ENCODE results near the gene CAMSAP1. TPM values are rescaled to one million over a fixed set of nuclear protein-coding genes. Genes with fewer than 3 reads are reported as not detected.

Gene CAMSAP1
- total RNA-seq, 1 donor from 2014 or later: 37.7 TPM

GRCh38 chr9:135883410-135884089 is 23.8 kb downstream of the CAMSAP1 start:
- DNase-seq: no peak

DNA sequence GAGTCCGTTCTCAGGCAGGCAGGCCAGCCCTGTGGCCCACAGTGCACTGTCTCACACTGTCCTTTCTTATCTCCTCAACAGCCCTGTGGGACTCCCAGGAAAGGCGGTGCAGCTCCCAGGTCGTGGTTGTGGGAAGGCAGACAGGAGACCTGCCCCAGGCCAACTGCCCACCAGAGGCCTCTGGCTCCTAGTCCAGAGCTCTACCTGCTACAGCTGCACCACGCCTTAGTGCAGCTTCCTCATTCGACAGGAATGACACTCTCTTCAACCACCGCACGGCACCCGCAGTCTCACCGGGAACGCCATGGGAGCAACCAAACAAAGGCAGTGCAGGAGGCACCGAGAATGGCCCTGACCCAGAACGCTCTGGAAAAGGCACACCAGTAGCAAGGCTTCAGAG is 25.3 kb downstream of the CAMSAP1 start:
- no peak for DNase-seq

- DNase-seq: no peak
Observed at GRCh38 chr9:135880438-135880837, 26.9 kb downstream of the CAMSAP1 start.

- DNase-seq: no peak
Observed at GRCh38 chr9:135879619-135880018, 27.7 kb downstream of the CAMSAP1 start.

- no peak for DNase-seq
Observed at GRCh38 chr9:135879237-135879601, 28.1 kb downstream of the CAMSAP1 start.

- DNase-seq: no peak
Observed at GRCh38 chr9:135878528-135879236, 28.7 kb downstream of the CAMSAP1 start.

- DNase-seq: no peak
Observed at GRCh38 chr9:135877791-135878527, 29.4 kb downstream of the CAMSAP1 start.

DNA sequence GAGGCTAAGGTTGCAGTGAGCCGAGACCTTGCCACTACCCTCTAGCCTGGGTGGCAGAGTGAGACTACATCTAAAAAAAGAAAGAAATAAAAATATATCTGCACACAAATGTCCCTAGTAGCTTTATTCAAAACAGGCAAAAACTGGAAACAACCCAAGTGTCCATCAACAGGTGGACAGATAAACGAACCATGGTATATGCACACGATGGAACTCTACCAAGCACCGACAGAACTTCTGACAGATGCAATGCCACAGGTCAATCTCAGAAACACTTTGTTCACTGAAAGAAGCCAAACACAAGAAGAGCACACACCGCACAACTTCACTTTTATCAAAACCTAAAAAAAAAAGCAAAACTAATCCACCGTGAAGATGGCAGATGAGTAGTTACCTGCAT is 30.4 kb downstream of the CAMSAP1 start:
- DNase-seq: no peak

DNA sequence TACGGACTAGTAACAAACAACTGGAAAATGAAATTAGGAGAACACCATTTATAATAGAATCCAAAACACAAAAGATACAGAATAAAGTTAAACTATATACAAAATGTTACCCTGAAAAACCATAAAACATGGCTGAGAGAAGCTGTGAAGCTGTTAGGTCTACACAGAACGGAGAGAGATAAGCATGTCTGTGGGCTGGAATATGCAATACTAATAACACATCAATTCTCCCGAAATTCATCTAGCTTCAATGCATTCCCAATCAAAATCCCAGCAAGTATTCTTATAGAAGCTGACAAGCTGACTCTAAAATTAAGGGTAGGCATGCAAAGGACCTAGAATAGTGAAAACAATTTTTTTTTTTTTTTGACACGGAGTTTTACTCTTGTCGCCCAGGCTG is 32.5 kb downstream of the CAMSAP1 start:
- DNase-seq: no peak

DNA sequence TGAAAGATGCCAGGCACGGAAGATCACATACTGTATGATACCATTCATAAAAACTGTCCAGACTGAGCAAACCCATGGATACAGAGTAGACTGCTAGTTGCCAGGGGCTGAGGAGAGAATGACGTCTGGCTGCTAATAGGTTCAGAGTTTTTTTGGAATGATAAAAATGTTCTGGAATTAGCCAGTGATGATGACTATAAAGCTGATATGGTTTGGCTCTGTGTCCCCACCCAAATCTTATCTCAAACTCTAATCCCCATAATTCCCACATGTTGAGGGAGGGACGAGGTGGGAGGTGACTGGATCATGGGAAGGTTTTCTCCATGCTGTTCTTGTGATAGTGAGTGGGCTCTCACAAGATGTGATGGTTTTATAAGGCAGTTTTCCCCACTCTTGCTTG is 37.4 kb downstream of the CAMSAP1 start:
- DNase-seq: no peak

DNA sequence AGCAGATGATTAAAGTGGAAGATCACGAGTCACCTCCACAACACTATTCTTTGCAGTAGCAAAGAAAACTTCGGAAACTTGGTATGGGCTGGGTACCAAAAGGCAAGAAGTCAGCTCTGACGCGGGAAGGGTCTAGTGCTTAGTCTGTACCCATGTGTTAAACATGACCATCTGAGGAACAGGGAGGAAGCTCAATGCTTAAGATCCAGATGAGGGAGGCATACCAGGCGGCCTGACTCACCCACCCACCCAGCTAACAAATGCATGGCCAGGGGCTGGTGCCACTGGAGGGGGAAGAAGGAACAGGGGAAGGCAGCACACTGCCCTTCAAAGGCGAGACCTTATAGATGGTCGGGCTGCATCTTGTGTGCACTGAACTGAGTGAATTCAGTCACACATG is 41.8 kb downstream of the CAMSAP1 start:
- DNase-seq: no peak

GRCh38 chr9:135864447-135865049 is 42.8 kb downstream of the CAMSAP1 start:
- peak; percentile 70 for DNase-seq

GRCh38 chr9:135862809-135863208 is 44.5 kb downstream of the CAMSAP1 start:
- DNase-seq: no peak

- peak; percentile 20 for DNase-seq
Observed at GRCh38 chr9:135858491-135859185, 48.7 kb downstream of the CAMSAP1 start.

DNA sequence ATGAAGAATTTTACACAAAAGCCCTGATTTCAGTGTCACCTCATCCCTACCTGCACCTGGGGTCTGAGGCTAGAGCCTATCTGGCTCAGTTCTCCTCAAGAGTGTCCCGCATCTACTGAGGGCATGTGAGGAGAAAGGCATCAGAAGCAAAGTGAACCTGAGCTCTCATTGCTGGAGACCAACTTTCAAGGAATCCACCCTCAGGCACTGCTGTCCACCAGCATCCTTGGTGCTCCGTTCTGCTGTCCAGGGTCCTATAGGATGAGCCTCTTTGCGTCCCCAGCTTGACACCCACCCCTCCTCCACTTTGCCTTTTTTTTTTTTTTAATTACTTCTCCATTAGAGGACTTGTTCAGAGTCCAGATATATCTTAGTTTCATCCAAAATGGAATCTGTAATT is 49.5 kb downstream of the CAMSAP1 start:
- DNase-seq: no peak

GRCh38 chr9:135857371-135857786 is 50.0 kb downstream of the CAMSAP1 start:
- DNase-seq: peak; percentile 48

DNA sequence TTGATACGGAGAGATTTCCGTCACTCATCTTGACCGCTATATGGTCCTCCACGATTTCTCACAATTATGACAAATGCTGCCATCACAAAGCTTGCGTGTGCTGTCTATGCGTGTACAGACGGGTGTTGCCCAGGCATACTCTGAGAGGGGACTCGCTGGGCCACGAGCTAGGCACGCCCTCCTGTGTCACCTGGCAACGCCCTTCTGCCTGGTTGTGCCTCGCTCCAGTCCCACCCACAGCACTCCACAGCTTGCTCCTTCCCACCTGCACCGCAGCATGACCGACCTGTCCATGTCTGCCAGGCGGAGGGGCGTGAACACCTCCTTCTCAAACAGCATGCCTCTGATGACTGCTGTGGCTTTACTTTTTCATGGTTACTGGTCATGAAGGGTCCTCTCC is 55.6 kb downstream of the CAMSAP1 start:
- DNase-seq: peak; percentile 29

GRCh38 chr9:135850737-135851136 is 56.6 kb downstream of the CAMSAP1 start:
- no peak for DNase-seq

DNA sequence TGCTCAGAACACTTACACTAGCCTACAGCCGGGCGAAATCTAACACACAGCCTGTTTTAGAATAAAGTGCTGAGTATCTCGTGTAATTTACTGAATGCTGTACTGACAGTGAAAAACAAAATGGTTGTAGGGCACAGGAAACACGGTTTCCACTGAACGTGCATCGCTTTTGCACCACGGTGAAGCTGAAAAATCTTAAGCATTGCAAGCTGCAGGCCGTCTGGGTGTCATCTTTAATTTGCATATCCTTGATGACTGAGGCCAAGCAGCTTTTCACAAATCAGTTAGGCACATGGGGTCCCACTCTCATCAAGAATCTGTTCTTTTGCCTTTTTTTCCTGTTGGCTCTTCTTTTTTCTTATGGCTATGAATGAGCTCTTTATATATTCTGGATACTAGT is 58.2 kb downstream of the CAMSAP1 start:
- no peak for DNase-seq

- DNase-seq: no peak
Observed at GRCh38 chr9:135848341-135849047, 58.9 kb downstream of the CAMSAP1 start.

DNA sequence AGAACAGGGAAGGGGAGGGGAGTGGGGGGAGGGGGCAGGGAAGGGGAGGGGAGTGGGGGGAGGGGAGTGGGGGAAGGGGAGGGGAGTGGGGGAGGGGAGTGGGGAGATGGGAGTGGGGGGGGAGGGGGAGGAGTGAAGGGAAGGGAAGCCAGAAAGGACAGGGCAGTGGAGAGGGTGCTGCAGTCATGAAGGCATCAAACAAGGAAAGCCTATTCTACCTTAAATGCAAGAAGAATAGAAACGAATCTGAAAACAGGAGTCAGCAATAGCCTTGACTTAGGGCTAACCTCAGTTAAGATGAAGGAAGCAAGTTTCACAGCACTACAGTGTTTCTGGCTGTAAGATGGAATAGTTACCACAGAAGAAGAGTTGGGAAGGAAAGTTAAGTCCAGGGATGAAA is 59.5 kb downstream of the CAMSAP1 start:
- DNase-seq: no peak

DNA sequence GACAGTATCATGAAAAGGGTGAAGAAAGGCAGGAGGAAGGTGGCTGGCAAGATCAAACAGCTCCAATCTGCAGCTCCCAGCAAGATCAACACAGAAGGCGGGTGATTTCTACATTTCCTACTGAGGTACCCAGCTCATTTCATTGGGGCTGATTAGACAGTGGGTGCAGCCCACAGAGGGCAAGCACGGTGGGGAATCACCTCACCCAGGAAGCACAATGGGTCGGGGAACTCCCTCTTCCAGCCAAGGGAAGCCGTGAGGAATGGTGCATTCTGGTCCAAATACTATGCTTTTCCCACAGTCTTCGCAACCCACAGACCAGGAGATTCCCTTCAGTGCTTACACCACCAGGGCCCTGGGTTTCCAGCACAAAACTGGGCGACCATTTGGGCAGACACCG is 66.8 kb downstream of the CAMSAP1 start:
- DNase-seq: no peak

Data from tongue (tissue), 2 donors.